Measurements from ENCODE around the gene TRAF3. TPM values are rescaled to one million over a fixed set of nuclear protein-coding genes. Genes with fewer than 3 reads are reported as not detected.

The TRAF3 gene
- total RNA-seq, 1 experiment from 2014 or later = 11.2 TPM

DNA sequence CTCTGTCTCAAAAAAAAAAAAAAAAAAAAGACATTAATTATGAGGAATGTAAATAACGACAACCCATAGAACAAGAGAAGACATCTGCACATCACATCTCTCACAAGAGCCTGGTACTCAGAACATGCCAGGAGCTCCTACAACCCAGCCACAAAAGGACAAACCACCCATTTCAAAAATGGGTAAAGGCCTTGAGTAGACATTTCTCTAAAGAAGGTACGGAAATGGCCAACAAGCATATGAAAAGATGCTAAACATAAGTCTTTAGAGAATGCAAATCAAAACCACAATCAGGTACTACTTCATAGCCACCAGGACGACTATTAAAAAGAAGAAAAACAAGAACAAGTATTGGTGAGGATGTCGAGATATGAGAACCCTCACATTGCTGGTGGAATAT, 158.5 kb downstream of the TRAF3 start:
- Mint-ChIP-seq H3K36me3 (peaks cover 25% of the 10 kb centered on the region), H3K9me3 (no peaks in the 10 kb centered on the region), H3K27ac (no peak overlapping the region), H3K4me1 (no peaks in the 10 kb centered on the region; the same call in 1 of the 2 replicates), H3K27me3 (ENCODE audit: low read depth) (peaks cover 9% of the 10 kb centered on the region), H3K4me3 (no peak overlapping the region)
- CTCF ChIA-PET = no interaction called here
- TF ChIP-seq SP1 (CRISPR knock-in tag; conservative IDR thresholded peaks at IDR 0.05) = no peak
- TF ChIP-seq, protein P1, sequence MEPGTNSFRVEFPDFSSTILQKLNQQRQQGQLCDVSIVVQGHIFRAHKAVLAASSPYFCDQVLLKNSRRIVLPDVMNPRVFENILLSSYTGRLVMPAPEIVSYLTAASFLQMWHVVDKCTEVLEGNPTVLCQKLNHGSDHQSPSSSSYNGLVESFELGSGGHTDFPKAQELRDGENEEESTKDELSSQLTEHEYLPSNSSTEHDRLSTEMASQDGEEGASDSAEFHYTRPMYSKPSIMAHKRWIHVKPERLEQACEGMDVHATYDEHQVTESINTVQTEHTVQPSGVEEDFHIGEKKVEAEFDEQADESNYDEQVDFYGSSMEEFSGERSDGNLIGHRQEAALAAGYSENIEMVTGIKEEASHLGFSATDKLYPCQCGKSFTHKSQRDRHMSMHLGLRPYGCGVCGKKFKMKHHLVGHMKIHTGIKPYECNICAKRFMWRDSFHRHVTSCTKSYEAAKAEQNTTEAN (CRISPR knock-in tag; IDR thresholded peaks at IDR 0.05) = no peak
- no peak for TF ChIP-seq GTF2I (CRISPR knock-in tag; conservative IDR thresholded peaks at IDR 0.05)
- TF ChIP-seq, protein P2, sequence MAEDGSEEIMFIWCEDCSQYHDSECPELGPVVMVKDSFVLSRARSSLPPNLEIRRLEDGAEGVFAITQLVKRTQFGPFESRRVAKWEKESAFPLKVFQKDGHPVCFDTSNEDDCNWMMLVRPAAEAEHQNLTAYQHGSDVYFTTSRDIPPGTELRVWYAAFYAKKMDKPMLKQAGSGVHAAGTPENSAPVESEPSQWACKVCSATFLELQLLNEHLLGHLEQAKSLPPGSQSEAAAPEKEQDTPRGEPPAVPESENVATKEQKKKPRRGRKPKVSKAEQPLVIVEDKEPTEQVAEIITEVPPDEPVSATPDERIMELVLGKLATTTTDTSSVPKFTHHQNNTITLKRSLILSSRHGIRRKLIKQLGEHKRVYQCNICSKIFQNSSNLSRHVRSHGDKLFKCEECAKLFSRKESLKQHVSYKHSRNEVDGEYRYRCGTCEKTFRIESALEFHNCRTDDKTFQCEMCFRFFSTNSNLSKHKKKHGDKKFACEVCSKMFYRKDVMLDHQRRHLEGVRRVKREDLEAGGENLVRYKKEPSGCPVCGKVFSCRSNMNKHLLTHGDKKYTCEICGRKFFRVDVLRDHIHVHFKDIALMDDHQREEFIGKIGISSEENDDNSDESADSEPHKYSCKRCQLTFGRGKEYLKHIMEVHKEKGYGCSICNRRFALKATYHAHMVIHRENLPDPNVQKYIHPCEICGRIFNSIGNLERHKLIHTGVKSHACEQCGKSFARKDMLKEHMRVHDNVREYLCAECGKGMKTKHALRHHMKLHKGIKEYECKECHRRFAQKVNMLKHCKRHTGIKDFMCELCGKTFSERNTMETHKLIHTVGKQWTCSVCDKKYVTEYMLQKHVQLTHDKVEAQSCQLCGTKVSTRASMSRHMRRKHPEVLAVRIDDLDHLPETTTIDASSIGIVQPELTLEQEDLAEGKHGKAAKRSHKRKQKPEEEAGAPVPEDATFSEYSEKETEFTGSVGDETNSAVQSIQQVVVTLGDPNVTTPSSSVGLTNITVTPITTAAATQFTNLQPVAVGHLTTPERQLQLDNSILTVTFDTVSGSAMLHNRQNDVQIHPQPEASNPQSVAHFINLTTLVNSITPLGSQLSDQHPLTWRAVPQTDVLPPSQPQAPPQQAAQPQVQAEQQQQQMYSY (CRISPR knock-in tag; IDR thresholded peaks at IDR 0.05) = no peak
- TF ChIP-seq HMGA2 (CRISPR knock-in tag; IDR thresholded peaks at IDR 0.05) = no peak
- TF ChIP-seq OVOL2 (CRISPR knock-in tag; IDR thresholded peaks at IDR 0.05; ENCODE audit: borderline replicate concordance) = no peak
- no peak for TF ChIP-seq ZNF232 (CRISPR knock-in tag; IDR thresholded peaks at IDR 0.05)
- TF ChIP-seq, protein P3, sequence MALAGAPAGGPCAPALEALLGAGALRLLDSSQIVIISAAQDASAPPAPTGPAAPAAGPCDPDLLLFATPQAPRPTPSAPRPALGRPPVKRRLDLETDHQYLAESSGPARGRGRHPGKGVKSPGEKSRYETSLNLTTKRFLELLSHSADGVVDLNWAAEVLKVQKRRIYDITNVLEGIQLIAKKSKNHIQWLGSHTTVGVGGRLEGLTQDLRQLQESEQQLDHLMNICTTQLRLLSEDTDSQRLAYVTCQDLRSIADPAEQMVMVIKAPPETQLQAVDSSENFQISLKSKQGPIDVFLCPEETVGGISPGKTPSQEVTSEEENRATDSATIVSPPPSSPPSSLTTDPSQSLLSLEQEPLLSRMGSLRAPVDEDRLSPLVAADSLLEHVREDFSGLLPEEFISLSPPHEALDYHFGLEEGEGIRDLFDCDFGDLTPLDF (CRISPR knock-in tag; IDR thresholded peaks at IDR 0.05) = no peak
- no peak for TF ChIP-seq ELF4 (CRISPR knock-in tag; IDR thresholded peaks at IDR 0.05; ENCODE audit: low read depth)
- TF ChIP-seq NR2C2 (CRISPR knock-in tag; IDR thresholded peaks at IDR 0.05) = no peak
- TF ChIP-seq, protein P4, sequence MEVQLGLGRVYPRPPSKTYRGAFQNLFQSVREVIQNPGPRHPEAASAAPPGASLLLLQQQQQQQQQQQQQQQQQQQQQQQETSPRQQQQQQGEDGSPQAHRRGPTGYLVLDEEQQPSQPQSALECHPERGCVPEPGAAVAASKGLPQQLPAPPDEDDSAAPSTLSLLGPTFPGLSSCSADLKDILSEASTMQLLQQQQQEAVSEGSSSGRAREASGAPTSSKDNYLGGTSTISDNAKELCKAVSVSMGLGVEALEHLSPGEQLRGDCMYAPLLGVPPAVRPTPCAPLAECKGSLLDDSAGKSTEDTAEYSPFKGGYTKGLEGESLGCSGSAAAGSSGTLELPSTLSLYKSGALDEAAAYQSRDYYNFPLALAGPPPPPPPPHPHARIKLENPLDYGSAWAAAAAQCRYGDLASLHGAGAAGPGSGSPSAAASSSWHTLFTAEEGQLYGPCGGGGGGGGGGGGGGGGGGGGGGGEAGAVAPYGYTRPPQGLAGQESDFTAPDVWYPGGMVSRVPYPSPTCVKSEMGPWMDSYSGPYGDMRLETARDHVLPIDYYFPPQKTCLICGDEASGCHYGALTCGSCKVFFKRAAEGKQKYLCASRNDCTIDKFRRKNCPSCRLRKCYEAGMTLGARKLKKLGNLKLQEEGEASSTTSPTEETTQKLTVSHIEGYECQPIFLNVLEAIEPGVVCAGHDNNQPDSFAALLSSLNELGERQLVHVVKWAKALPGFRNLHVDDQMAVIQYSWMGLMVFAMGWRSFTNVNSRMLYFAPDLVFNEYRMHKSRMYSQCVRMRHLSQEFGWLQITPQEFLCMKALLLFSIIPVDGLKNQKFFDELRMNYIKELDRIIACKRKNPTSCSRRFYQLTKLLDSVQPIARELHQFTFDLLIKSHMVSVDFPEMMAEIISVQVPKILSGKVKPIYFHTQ (CRISPR knock-in tag; IDR thresholded peaks at IDR 0.05) = no peak
- TF ChIP-seq, protein P5, sequence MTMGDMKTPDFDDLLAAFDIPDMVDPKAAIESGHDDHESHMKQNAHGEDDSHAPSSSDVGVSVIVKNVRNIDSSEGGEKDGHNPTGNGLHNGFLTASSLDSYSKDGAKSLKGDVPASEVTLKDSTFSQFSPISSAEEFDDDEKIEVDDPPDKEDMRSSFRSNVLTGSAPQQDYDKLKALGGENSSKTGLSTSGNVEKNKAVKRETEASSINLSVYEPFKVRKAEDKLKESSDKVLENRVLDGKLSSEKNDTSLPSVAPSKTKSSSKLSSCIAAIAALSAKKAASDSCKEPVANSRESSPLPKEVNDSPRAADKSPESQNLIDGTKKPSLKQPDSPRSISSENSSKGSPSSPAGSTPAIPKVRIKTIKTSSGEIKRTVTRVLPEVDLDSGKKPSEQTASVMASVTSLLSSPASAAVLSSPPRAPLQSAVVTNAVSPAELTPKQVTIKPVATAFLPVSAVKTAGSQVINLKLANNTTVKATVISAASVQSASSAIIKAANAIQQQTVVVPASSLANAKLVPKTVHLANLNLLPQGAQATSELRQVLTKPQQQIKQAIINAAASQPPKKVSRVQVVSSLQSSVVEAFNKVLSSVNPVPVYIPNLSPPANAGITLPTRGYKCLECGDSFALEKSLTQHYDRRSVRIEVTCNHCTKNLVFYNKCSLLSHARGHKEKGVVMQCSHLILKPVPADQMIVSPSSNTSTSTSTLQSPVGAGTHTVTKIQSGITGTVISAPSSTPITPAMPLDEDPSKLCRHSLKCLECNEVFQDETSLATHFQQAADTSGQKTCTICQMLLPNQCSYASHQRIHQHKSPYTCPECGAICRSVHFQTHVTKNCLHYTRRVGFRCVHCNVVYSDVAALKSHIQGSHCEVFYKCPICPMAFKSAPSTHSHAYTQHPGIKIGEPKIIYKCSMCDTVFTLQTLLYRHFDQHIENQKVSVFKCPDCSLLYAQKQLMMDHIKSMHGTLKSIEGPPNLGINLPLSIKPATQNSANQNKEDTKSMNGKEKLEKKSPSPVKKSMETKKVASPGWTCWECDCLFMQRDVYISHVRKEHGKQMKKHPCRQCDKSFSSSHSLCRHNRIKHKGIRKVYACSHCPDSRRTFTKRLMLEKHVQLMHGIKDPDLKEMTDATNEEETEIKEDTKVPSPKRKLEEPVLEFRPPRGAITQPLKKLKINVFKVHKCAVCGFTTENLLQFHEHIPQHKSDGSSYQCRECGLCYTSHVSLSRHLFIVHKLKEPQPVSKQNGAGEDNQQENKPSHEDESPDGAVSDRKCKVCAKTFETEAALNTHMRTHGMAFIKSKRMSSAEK (CRISPR knock-in tag; IDR thresholded peaks at IDR 0.05; ENCODE audit: borderline replicate concordance) = no peak
- POLR2A ChIA-PET = no interaction called here
- no peak for ATAC-seq
- DNase-seq (ENCODE audit: low spot score) = no peak

Measured in WTC11 (cell line).